SHP77 (cell line): ENCODE results near the gene KCNJ6.
"Not testable (repeated sequence)": the region's sequence is repeated elsewhere in the genome, so short reads cannot be mapped to it uniquely, and the experiment has no call there.

Source experiments
- DNase-seq, 2 experiments: peaks; one replicate each; lab custom pipeline; 2025; lab: John Stamatoyannopoulos, UW

The KCNJ6 gene

DNA sequence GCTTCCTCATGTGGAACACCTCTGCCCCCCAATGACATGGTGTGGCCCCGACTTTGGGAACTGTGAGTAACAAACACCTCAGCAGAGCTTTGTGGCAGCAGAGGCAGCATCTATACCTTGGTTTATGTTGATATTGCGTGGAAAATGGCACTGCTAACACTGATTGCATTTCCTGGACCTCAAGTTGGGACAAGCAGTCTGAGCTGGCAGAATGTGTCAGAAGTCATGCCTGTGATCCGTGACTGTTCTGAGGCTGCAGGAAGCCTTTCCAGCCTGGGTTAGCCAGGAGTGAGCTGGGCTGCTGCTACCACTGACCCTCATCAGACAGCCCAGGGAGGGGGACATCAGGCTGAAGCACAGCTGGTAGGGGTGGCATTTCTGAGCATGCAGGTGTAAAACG is 268.5 kb downstream of the KCNJ6 start:
- DNase-seq = no peak

DNA sequence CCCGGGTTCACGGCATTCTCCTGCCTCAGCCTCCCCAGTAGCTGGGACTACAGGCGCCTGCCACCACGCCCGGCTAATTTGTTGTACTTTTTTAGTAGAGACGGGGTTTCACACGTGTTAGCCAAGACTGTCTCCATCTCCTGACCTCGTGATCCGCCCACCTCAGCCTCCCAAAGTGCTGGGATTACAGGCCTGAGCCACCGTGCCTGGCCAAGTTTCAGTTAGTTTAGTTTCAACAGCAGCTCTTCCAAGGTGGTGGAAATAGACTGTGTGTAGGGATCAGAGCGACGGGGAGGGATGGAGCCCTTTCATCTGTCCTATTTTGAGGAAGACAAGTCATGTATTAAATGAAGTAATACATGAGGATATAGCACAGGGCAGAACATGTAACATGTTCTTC is 269.5 kb downstream of the KCNJ6 start:
- DNase-seq = not testable (repeated sequence)

- no peak for DNase-seq
These were observed 270.4 kb downstream of the KCNJ6 start for GRCh38 chr21:37645848-37646247.

DNA sequence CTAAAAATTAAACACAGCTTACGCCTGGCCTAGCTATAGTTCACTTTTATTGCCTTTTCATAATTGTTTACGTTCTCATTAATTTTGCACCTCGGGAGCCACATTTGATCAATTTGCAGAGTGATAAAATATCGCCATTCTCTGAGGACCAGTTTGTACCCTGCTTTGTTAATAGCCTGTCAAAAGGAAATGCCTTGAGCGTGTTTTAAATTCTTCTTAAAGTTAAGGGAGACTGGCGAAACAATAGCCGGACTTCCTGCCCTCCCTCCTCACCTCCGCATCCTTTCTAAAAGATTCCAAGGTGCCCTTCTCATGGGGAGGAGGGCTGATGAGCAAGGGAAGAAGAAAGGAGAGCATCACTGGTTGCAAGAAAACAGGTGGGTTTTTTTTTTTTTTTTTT is 271.6 kb downstream of the KCNJ6 start:
- DNase-seq = no peak

DNA sequence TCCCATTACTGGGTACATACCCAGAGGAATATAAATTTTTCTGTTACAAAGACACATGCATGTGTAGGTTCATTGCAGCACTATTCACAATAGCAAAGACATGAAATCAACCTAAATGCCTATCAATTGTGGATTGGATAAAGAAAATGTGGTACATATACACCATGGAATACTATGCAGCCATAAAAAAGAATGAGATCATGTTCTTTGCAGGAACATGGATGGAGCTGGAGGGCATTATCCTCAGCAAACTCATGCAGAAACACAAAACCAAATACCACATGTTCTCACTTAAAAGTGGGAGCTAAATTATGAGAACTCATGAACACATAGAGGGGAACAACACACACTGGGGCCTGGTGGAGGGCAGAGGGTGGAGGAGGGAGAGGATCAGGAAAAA is 272.4 kb downstream of the KCNJ6 start:
- not testable (repeated sequence) for DNase-seq

DNA sequence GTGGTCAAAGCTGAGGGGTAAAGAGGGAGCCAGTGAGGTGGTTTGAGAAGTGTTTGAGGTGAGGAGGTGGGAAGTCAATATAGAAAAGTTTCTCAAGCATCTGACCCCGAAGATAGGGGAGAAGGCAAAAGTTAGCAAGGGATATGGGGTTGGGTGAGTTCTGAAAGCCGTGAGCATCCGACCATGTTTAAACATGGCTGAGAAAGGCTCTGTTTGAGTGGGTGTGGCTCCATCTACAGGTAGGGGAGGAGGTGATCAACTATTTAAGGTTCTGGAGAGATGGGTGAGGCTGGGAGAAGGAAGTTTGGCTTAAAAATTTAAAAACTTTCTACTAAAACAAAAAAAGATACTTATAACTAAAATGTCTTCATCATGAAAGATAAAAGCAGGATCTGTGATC is 273.8 kb downstream of the KCNJ6 start:
- peak; percentile 11 to 33 for DNase-seq

GRCh38 chr21:37639756-37640155 is 276.5 kb downstream of the KCNJ6 start:
- no peak for DNase-seq

- no peak for DNase-seq
These were observed 280.0 kb downstream of the KCNJ6 start for GRCh38 chr21:37636152-37636860.

DNA sequence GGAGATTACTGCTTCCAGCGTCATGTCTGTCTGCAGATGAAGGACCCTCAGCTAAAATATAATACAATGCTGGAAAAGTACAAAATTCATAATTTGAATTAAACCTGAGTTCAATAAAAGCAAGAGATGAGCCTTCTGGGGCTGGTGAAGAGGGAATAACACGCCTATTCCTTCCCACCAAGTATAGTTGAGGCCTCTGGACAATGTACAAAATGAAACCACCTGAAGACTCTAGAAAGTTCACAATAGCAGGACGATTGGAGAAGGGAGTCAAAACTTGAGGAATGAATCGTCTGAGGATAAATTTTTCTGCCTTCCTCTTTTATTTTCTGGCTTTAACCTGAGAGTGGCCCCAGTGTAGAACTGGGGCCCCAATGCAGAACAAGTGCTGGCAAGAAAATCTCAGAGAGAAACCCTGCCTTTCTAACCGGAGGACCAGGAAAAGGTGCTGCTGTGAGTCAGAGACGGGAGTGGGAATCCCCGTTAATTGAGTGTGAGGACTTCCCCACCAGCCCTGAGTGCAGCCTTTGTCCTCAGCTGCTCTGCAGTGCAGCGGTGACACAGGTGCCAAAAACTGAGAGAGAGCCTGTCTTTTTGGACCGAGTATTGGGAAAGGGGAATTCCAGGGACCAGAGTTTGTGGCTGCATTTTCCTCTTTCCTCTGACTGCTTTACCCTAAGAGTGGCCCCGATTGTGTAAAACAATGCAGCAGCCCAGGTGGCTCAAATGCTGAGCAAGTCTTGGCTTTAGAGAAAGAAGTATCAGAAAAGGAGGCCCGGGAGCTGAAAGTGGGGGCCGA is 284.7 kb downstream of the KCNJ6 start:
- DNase-seq = peak in 1 of 2 experiments; percentile 31

- DNase-seq = no peak
These were observed 285.4 kb downstream of the KCNJ6 start for GRCh38 chr21:37630872-37631271.

- no peak for DNase-seq
These were observed 287.9 kb downstream of the KCNJ6 start for GRCh38 chr21:37628362-37628761.

DNA sequence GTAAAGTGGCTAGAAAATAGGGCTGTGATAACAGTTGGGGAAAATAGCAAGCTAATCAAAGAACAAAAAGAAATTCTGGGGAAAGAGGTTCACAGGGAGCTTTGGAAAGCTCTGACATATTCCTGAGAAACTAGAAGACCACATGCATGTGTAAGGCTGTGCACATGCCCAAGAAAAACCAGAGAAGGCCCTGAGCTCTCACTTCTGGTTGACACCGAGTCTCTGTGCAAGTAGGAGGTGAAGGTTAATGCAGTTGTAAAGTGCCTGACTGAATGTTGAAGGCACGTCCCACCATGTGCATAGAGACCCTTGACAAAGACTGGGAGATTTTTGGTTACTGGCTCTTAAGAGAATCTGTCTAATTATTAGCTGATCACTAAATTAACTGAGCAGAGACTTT is 288.7 kb downstream of the KCNJ6 start:
- DNase-seq = no peak

- no peak for DNase-seq
These were observed 289.2 kb downstream of the KCNJ6 start for GRCh38 chr21:37627074-37627473.

DNA sequence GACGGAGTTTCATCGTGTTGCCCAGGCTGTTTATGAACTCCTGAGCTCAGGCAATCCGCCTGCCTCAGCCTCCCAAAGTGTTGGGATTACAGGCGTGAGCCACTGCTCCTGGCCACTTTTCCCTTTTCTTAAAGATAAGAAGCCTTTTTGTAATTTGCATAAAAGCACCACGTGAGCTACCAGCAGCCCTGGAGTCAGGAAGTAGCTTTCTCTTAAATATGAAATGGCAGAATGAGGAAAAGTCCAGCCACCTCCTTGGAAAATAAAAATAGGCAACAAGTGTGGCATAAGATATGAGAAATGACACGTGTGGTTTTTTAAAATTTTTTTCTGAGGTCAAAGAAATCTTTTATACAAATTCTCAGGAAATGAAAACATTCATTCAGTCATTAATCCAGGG is 289.9 kb downstream of the KCNJ6 start:
- no peak for DNase-seq

- DNase-seq = no peak
These were observed 292.6 kb downstream of the KCNJ6 start for GRCh38 chr21:37623689-37624088.

GRCh38 chr21:37623183-37623582 is 293.1 kb downstream of the KCNJ6 start:
- DNase-seq = no peak

- no peak for DNase-seq
These were observed 293.5 kb downstream of the KCNJ6 start for GRCh38 chr21:37622755-37623154.

DNA sequence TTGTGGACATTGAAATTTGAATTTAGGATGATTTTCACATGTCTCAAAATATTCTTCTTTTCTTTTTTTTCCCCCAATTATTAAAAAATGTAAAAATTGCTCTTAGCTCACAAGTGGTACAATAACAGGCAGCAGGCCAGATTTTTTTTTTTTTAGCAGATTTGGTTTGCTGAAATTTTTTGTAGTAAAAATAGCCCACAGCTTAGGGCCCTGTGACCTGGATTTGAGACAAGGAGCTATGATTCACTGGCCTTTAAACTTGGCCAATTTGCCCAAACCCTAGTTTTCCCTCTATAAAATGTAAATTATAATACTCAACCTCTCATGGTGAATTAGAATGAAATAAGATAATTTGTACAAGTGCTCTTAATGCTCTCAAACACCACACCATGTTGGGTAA is 295.9 kb downstream of the KCNJ6 start:
- no peak for DNase-seq

DNA sequence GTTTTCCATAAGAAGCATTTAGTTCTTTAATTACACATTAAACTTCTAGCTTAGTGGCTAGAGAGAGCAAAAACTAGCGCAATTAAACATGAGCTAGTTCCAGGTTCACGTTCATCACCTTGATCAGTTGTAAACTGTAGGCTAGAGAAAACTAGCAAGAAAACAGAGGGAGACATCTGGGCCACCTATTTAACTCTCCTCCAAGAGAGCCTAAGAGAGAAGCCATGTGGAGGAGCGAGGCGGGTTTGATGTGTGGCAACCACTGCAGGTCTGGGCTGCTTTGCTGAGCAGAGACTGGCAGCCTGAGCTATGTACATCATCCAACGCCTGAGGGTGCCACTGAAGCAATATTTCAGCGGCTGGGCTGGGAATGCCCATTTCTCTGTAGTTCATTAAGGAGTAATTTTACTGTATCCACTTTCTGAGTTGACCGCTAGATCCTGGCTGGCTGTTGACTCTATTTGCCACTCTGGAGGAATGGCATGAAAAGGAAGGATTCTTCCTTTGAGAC is 296.7 kb downstream of the KCNJ6 start:
- no peak for DNase-seq

GRCh38 chr21:37618081-37618480 is 298.2 kb downstream of the KCNJ6 start:
- DNase-seq = no peak

DNA sequence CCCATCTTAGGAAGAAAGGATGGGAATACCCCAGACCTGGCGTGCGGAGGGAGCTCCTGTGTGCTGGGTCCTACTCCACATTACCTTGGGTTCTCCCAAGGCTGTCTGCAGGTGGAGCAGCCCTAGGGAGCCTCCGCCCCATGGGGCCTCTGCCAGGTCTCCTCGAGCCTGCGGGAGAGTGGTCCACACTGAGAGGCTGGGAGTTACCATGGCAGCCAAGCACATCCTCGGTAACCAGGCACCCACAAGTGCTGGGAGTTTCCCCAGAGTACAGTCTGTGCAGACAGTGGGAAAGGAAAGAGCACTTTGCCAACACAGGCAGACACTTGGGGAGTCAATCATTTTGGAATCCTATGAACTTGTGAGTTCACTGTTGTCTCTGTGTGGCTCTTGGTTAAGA is 300.3 kb downstream of the KCNJ6 start:
- DNase-seq = no peak

DNA sequence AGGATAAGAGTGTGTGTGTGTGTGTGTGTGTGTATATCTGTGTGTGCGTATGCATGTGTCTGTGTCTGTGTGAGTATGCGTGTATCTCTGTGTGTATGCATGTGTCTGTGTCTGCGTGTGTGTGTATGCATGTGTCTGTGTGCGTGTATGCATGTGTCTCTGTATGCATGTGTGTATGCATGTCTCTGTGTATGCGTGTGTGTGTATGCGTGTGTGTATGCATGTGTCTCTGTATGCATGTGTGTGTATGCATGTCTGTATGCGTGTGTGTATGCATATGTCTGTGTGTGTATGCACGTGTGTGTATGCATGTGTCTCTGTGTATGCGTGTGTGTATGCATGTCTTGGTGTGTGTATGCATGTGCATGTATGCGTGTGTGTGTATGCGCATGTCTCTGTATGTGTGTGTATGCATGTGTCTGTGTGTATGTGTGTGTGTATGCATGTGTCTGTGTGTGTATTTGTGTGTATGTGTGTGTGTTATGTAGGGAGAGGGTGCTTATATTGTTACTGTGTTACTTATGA is 301.8 kb downstream of the KCNJ6 start:
- no peak for DNase-seq

GRCh38 chr21:37607081-37607480 is 309.2 kb downstream of the KCNJ6 start:
- DNase-seq = no peak
